PFSK-1 (cell line): ENCODE data around the gene SRPK3.

ENCODE experiments used
- FOXP2 ChIP-seq: optimal IDR thresholded peaks from 2 replicates; pipeline ENCODE3; 2011; ENCODE audit warnings: borderline replicate concordance, control low read depth, inconsistent platforms; ENCODE audit not compliant: insufficient read depth; ENCODE audit errors: extremely low read length, extremely low read depth
- POLR2AphosphoS5 ChIP-seq: IDR thresholded peaks from 2 replicates; pipeline ENCODE4 v1.6.1; 2012; ENCODE audit warnings: low read depth, mild to moderate bottlenecking, control low read depth, low read length, moderate library complexity
- SIN3A ChIP-seq: IDR thresholded peaks from 2 replicates; pipeline ENCODE4 v1.6.1; 2012; ENCODE audit warnings: mild to moderate bottlenecking, low read length, moderate library complexity, borderline replicate concordance; ENCODE audit not compliant: insufficient read depth
- TAF1 ChIP-seq: IDR thresholded peaks from 2 replicates; pipeline ENCODE4 v1.6.1; 2012; ENCODE audit warnings: low read length, control low read depth, borderline replicate concordance; ENCODE audit not compliant: insufficient read depth
- TF ChIP-seq, protein P1 (sequence below), 2 experiments: IDR thresholded peaks; 2 replicates each; pipeline versions ENCODE4 v1.6.1 to v1.8.0; 2011 to 2012; ENCODE audit warnings: low read depth in 2 of 2, low read length in 2 of 2, control low read depth in 1 of 2, inconsistent platforms in 1 of 2, mild to moderate bottlenecking in 1 of 2, moderate library complexity in 1 of 2; ENCODE audit not compliant: insufficient read depth in 1 of 2

DNA sequence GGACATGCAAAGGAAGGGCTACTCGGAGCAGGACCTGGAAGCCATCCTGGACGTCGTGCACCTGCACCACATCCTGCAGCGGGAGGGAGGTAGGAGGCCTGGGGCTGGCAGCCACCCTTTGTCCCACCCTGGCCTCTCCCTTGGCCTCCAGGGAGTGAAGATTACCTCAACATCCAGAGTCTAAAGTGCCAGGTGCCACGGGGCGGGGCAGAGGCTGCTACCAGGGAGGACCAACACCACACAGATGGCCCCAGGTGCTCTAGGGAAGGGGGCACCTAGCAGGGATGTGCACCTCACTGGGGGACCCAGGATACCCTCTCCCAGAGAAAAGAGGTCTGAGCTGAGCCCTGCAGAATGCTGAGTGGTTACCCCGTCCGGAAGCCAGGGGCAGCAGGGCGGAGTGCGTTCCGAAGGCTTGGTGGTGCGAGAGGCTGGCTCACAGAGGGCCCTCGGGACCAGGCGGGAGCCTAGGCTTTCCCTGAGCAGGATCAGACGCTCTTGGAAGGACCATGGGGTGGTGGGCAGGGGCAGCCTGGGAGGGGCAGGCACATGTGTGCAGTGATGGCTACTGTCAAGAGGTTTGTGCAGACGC is 40.1 kb upstream of the SRPK3 start:
- no peak for TF ChIP-seq TAF1
- no peak for TF ChIP-seq POLR2AphosphoS5
- TF ChIP-seq, protein P1, sequence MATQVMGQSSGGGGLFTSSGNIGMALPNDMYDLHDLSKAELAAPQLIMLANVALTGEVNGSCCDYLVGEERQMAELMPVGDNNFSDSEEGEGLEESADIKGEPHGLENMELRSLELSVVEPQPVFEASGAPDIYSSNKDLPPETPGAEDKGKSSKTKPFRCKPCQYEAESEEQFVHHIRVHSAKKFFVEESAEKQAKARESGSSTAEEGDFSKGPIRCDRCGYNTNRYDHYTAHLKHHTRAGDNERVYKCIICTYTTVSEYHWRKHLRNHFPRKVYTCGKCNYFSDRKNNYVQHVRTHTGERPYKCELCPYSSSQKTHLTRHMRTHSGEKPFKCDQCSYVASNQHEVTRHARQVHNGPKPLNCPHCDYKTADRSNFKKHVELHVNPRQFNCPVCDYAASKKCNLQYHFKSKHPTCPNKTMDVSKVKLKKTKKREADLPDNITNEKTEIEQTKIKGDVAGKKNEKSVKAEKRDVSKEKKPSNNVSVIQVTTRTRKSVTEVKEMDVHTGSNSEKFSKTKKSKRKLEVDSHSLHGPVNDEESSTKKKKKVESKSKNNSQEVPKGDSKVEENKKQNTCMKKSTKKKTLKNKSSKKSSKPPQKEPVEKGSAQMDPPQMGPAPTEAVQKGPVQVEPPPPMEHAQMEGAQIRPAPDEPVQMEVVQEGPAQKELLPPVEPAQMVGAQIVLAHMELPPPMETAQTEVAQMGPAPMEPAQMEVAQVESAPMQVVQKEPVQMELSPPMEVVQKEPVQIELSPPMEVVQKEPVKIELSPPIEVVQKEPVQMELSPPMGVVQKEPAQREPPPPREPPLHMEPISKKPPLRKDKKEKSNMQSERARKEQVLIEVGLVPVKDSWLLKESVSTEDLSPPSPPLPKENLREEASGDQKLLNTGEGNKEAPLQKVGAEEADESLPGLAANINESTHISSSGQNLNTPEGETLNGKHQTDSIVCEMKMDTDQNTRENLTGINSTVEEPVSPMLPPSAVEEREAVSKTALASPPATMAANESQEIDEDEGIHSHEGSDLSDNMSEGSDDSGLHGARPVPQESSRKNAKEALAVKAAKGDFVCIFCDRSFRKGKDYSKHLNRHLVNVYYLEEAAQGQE (IDR thresholded peaks at IDR 0.05; ENCODE audit: insufficient read depth in 1 of 2, low read depth in 2 of 2, low read length in 2 of 2): no peak
- TF ChIP-seq FOXP2: no peak
- no peak for TF ChIP-seq SIN3A
